Esophagus squamous epithelium (tissue), 4 donors: ENCODE measurements around the gene TCF7.

Source experiments
- POLR2A ChIP-seq, 4 donors: fragments of 450-650 bp; IDR thresholded peaks; one replicate each; pipeline ENCODE4 v1.6.1; 2017; ENCODE audit warnings: antibody characterized with exemption in 4 of 4, mild to moderate bottlenecking in 4 of 4, moderate library complexity in 3 of 4
- TF ChIP-seq, protein P1 (sequence below), 6 experiments: fragments of 450-650 bp in 4 of 6; fragments of 200-600 bp in 2 of 6; sonication (generic) in 2 of 6; IDR thresholded peaks; one replicate each; pipeline ENCODE4 v1.5.1; 2016 to 2019; ENCODE audit warnings: antibody characterized with exemption in 6 of 6, mild to moderate bottlenecking in 4 of 6, moderate library complexity in 4 of 6

GRCh38 chr5:134149571-134150303, 35.3 kb downstream of the TCF7 start:
- TF ChIP-seq, protein P1, sequence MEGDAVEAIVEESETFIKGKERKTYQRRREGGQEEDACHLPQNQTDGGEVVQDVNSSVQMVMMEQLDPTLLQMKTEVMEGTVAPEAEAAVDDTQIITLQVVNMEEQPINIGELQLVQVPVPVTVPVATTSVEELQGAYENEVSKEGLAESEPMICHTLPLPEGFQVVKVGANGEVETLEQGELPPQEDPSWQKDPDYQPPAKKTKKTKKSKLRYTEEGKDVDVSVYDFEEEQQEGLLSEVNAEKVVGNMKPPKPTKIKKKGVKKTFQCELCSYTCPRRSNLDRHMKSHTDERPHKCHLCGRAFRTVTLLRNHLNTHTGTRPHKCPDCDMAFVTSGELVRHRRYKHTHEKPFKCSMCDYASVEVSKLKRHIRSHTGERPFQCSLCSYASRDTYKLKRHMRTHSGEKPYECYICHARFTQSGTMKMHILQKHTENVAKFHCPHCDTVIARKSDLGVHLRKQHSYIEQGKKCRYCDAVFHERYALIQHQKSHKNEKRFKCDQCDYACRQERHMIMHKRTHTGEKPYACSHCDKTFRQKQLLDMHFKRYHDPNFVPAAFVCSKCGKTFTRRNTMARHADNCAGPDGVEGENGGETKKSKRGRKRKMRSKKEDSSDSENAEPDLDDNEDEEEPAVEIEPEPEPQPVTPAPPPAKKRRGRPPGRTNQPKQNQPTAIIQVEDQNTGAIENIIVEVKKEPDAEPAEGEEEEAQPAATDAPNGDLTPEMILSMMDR (IDR thresholded peaks at IDR 0.05) = no peak
- TF ChIP-seq POLR2A (IDR thresholded peaks at IDR 0.05) = no peak
